ENCODE data around the gene NOX5.

Gene NOX5

DNA sequence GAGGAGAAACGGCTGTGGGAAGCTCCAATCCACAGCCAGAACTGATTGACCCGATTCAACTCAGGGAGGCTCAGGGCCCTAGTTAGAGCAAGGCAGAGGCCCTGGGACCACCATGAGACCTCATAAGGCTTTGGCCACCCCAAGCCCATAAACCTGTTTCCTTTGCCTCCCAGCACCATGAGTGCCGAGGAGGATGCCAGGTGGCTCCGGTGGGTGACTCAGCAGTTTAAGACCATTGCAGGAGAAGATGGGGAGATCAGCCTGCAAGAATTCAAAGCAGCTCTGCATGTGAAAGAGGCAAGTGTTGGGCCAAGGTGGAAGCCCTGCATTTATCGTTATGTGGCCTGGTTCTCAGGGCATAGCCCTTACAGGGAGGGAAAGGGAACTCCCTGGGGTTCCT, 11.9 kb downstream of the NOX5 start:
- DNase-seq: no peak

DNA sequence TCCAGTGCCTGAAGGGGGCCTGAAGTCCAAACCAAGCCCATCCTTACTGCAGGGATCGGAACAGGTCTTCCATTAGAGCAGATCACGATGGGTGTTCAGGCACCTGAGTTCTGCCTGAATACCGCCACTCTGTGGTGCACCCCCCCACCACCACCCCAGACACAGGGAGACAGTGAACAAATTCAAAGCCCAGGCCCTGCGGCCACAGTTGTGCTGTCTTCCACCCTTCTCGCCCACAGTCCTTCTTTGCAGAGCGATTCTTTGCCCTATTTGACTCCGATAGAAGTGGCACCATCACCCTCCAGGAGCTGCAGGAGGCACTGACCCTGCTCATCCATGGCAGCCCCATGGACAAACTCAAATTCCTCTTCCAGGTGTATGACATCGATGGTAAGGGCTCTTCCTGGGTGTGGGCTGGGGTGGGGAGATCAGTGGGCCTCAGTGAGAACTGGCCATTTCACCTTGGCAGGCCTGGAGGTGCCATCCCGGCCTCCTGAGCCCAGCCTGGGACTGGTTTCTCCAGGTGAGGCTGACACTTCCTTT, 13.6 kb downstream of the NOX5 start:
- DNase-seq: no peak

DNA sequence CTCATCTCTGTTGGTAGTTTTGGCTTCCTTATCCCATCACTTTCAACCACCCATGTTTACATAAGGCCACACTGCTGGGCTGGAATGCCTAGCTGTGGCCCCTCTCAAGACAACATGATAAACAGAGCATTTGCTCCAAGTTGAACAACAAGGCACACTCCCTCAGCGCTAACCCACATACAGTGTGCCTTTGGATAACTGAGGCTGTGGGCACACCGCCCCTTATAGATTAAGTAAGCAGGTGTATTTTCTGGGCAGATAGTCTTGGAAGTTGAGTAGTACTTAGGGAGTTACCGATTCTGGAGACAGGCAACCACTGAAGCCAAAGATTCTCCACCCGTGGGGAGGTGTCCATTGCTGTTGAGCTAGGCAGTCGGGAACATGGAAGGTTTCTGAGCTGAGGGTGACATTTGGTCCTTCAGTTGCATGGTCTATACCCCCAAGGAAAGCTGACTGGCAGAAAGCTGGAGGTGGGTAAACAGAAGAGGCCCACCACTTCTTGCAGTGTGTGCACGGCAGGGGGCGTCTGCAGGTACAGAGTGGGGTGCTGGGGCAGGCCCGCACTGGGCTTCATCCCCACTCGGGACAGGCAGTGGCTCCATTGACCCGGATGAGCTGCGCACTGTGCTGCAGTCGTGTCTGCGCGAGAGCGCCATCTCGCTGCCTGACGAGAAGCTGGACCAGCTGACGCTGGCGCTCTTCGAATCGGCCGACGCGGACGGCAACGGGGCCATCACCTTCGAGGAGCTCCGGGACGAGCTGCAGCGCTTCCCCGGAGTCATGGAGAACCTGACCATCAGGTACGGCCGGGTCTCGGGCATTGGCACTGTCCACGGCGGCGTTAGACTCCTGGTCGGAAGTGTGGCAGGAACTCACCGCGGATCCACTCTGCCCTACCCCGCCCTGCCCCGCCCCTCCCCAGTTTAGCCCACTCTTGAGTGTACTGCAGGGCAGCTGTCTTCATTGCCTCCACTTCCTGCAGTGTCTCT, 16.8 kb downstream of the NOX5 start:
- peak; percentile 34 for DNase-seq

DNA sequence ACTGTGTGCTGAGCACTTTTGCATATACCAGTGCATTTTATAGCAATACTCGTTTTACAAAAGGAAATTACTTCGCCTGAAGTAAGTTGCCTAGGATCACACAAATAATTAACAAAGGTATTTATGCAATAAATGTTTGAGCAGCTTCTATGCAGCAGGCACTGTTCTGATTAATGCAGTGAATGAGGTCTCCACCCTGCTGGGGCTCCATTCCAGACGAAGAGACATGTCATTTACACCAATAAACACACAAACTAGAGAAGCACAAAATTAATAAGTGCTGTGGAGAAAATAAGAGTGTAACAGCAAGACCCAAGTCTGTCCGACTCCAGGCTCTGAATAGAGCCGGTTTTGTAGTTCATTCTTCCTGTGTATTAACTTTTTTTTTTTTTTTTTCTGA, 17.5 kb downstream of the NOX5 start:
- DNase-seq: no peak

DNA sequence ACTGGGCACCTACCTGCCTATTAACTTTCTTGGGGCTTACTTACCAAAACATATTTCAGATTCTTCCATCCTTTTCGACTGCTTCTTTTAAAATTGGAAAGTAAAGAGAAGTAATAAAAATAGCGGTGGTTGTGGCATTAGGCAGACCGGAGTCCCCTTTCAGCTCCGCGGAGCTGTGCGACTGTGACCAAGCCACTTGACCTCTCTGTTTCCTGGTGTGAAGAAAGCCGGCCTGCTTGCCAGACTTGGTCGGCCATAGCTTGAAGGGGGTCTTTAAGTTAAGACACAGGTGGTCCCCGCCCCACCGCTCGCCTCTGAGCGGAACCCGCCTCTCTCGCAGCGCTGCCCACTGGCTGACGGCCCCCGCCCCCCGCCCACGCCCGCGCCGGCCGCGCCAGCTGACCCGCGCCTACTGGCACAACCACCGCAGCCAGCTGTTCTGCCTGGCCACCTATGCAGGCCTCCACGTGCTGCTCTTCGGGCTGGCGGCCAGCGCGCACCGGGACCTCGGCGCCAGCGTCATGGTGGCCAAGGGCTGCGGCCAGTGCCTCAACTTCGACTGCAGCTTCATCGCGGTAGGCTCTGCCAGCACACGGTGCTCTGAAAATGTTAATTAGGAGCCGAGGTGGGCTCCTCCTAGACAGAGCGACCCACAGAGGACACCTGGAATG, 18.3 kb downstream of the NOX5 start:
- DNase-seq: no peak

DNA sequence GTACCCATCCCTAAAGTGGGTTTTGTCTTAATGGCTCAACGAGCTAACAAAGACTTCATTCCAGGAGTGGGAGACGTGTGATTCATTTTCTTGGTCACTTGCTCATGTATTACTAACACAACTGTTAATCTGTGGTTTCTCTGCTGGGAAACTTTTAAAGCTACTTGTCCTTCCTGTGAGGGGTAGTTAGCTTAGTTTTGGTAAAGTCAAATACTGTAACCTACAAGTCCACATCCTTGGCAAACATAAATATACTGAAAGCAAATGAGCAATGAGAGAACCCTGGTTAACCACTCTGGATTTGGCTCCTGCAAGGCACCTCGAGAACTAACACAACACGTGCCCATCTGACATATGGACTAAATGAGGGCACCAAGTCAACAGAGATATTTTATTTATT, 19.9 kb downstream of the NOX5 start:
- DNase-seq: no peak

DNA sequence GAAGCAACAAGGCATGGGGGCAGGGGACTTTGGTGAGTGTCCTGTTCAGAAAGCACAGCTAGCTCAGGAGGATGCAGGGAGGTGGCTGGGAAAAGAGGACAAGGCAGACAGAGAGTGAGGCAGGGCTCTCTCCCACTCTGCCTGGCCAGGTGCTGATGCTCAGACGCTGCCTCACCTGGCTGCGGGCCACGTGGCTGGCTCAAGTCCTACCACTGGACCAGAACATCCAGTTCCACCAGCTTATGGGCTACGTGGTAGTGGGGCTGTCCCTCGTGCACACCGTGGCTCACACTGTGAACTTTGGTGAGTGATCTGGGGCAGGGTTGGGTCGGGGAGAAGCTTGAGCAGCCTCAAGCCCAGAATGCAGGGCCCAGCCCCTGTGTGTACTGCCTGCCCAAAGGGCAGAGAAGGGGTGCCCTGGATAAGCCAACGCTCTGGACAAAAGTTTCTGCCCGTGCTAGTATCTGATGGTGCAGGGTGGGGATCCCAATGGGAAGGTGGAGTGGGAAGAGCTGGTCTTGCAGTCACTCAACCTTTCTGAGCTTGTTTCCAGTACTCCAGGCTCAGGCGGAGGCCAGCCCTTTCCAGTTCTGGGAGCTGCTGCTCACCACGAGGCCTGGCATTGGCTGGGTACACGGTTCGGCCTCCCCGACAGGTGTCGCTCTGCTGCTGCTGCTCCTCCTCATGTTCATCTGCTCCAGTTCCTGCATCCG, 20.9 kb downstream of the NOX5 start:
- DNase-seq: no peak

DNA sequence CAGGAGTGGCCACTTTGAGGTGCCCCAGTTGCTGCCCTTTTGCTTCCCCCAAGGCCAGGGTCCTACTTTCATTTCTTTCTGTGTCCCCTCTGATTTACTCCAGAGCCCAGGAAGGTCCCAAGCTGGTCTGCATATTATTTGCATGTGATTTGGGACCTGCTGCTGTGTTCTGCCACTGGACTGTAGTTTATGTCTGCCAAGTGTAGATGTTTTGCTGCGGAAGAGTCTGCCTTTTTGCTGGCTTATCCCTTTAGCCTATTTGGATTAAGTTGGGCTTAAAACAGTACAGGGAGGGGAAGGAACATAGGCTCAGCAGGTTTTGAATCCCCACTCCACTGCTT, 21.4 kb downstream of the NOX5 start:
- no peak for DNase-seq

DNA sequence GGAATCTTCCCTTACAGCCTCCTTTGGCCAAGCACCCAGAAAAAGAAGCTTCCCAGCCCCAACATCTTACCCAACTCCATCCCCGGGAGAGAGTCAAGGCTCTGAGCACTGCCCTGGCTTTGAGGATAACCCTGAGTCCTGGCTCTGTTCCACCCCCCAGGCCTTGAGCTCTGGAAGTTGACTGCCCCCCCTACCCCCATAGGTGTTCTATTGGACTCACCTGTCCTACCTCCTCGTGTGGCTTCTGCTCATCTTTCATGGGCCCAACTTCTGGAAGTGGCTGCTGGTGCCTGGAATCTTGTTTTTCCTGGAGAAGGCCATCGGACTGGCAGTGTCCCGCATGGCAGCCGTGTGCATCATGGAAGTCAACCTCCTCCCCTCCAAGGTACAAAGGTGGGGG, 22.3 kb downstream of the NOX5 start:
- no peak for DNase-seq

DNA sequence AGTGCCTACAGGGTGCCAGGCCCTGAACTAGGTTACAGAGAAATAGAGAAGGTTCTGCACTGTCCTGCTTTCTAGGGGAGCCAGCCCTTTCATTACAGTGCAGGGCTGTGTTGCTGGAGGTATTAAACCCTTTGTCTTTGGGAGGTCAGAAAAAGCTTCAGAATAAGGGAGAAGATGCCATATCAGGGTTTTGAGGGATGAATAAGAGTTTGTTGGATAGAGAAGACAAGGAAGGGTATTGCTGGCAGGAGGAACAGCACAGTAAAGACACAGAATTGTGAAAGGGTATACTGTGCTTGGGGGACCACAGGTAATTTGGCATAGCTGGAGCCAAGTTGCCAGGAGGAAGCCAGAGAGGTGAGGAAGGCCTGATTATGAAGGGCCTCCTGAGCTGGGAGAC, 23.0 kb downstream of the NOX5 start:
- DNase-seq: no peak

DNA sequence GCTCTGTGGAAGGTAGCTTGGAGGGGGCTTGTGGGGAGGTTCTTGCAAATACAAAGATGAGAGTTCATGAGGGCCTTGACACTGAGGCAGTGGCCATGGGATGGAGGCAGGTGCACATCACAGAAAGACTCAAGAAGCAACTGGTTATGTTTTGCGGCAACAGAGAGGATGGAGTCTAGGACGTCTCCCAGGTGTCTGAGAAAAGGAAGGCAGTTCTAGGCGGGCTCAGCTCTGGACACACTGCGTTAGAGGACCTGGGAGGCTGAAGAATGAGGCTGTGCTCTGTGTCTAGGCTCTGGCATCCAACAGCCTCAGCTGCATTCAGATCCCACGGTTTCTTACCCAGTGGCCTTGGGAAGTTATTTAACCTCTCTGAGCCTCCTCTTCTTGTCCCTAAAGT, 23.5 kb downstream of the NOX5 start:
- DNase-seq: no peak

DNA sequence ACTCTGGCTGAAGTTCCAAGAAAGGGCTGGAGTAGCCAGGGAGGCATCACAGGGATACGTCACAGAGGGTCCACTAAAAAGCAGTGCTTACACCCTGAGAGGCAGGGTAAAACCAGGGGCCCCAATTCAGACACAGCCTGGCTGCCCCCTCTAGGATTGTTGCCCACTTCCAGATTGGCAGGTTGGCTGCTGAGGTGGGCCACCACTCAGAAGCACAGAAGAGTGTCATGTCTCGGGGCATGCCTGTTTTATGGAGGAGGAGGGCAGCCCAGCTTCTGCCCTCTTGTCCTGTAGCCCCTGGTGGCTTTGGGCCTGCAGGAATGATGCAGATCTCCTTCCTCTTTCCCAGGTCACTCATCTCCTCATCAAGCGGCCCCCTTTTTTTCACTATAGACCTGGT, 24.0 kb downstream of the NOX5 start:
- no peak for DNase-seq

DNA sequence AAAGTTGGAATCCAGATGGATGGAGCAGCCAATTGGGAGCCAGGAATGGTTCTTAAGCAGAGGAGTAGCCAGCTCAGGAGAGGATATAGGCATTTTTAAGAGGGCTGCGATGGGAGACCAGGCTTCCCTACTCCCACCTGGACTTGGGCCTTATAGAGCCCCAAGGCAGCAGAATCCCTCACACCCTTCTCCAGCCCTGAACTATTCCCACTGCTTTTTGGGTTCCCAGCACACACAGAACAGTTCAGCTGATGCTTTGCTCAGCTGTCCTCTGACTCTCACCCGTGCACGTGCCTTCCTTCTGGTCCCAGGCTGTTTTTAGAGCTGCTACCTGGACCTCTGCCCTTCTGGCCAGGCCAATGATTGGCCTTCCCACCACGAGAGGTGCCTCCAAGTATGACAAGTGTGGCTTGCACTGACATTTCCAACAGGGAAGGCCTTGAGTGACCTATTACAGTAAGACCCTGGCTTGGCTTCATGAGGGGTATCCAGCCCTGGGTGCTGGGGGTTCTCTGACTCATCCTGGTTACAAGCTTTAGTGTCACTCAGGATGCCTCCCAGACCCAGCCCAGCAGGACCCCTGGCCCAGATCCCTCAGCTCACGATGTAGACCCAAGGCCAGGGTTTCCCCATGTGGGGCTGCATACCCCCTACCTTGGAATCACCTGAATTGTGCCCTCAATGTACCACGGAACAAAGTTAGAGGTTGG, 25.2 kb downstream of the NOX5 start:
- DNase-seq: no peak

DNA sequence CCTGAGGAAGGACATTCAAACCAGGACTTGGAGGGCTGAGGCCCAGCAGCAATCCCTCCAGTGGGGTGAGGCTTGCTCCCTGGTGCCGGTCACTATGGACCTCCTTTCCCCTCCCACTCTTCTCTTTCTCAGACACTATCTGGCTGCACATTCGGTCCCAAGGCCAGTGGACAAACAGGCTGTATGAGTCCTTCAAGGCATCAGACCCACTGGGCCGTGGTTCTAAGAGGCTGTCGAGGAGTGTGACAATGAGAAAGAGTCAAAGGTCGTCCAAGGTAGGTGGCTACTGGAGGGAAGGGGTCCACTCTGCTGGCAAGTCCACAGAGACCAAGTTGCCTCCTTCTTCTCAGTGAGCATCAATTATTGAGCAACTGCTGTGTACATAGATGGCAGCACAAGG, 28.0 kb downstream of the NOX5 start:
- DNase-seq: no peak

DNA sequence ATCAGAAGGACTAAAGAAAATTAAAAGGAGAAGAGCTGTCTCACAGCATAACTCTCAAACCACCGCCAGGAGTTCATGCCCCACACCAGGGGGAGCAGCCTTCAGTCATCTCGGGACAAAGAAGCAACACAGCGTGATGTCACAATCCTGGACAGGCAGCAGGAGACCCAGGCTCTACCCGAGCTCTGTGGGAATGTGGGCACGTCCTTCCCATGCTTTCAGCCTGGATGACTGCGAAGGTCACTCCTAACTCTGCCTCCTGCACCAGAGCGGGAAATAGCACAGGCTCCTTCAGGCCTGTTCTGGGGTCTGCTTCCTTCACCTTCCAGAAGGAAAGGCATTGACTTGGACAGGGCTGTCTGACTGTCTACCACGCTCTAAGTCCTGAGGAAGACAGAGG, 31.3 kb downstream of the NOX5 start:
- no peak for DNase-seq

DNA sequence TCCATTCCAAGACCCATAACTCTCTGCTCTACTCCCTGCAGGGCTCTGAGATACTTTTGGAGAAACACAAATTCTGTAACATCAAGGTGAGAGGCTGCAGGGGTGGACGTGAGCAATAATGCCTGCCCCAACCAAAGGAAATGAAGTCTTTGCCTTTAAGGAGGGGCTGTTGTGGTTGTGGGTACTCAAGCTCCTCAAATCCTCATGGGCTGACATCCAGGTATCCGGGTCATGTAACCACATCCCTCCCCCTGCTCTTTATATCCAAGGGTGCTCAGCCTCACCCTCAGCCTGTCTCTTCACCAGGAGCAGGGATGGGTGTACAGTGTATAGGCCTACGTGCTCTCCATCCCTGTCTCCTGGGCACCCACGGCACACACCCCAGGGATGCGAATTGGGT, 32.3 kb downstream of the NOX5 start:
- DNase-seq: no peak

DNA sequence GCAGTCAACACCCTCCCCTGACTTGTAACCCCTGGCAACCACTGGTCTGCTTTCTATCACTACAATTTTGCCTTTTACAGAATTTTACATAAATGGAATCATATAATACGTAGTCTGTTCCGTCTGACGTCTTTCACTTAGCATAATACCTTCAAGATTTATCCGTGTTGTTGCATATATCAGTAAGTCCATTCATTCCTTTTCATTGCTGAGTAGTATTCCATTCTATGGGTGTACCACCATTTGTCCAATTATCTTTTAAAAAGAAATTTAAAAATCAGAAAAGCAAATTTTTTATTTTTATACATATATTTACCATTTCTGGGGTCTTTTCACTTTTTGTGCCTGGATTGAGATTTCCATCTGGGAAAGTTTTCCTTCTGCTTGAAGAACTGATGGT, 35.5 kb downstream of the NOX5 start:
- DNase-seq: no peak

DNA sequence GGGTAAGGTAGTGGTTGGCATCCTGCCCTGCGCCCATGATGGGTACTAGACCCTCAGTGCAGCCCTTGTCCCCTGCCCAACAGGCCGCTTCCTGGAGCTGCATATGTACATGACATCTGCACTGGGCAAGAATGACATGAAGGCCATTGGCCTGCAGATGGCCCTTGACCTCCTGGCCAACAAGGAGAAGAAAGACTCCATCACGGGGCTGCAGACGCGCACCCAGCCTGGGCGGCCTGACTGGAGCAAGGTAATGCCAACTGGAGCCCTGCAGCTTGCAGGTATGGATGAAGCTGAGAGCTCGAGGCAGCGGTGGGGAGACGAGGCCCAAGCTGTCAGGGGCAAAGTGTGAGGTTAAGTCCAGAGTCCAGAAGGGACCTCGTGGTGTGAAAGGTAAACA, 40.8 kb downstream of the NOX5 start:
- no peak for DNase-seq

DNA sequence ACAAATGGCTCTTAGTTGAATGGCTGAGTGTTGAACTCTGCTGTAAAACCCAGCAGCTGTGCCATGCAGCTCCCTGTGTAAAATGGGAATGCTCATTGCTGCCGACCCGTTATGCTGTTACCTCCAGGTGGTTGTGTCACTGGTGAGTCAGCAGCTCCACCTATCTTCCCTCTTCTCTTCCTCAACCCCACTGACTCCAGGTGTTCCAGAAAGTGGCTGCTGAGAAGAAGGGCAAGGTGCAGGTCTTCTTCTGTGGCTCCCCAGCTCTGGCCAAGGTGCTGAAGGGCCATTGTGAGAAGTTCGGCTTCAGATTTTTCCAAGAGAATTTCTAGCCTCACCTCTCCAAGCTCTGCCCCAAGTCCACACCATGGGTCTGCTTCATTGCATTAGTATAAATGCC, 41.9 kb downstream of the NOX5 start:
- DNase-seq: no peak

DNA sequence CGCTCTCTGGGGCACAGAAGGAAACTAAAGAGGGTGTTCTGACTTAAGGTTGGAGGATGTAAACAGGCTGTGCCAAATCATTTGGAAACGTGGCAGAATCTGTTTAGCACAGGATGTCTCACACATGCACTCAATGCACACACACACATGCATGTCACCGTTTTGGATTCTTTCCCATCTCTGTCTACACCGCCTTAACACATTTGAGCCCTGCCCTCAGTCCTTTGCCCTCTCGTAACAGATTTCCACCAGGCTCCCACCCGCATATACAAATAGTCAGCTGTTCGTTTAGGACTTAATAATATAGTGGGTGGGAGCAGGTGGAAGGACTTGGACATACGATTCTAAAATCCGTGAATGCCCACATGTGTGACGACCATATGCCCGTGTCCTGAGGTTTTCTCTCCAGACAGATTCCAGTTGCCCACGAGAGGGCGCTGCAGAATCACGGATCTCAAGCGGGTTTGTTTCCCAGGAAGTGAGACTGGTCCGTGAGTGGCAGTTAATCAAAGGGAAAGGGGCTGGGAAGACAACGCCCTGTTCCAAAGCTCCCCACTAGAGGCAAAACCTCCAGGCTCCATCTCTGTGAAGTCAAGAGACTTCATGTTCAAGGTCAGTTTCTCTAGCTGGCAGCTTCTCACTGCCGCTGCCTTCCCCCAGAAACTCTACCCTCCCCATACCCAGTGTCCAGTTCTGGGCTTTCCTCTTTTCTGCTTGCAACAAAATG, 44.5 kb downstream of the NOX5 start:
- DNase-seq: peak; percentile 76

DNA sequence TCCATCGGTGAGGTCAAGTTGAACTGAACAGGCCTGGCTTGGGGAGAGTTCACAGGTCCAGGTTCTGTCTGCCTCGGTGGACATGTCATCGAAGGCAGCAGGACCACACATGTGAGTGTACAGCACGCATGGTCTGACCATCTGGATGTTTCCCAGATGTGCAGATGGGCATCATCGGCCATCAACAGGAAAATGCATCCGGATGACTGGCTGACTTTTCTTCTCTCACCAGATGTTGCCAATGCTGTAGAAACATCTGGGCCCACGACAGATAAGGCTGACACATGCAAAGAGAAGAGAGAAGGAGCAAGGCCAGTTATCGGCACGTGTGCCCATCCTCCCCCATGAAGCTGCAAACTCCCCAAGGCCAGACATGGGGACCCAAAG, 45.1 kb downstream of the NOX5 start:
- DNase-seq: no peak

DNA sequence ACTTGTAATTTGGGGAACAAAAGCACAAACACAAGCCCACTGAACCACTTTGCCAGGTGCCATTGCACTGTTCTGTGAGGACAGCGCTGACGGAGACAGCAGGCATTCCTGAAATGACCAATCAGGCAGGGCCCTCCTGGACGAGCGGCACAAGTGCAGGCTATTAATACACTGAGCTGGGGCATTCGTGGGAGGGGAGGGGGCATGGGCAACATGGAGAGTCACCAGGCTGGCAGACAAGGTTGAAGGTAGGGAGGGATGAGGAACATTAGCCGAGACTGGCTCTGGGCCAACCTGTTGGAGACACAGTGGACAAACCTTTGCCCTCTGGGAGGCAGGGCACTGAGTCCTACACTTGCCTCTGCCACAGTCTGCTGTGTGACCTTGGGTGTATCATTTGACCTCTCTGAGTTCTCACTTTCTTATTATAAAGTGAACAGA, 45.6 kb downstream of the NOX5 start:
- DNase-seq: no peak
